Epithelial cell of proximal tubule (primary cell): ENCODE results near the gene DIDO1. TPM values are rescaled to one million over a fixed set of nuclear protein-coding genes. Genes with fewer than 3 reads are reported as not detected.

Source experiments
- DNase-seq: peaks from one replicate; pipeline ENCODE4 v3.0.0-alpha.2; 2011; ENCODE audit warnings: low read depth
- H3K4me3 ChIP-seq: 2 replicates; pipeline ENCODE4 v1.5.1; 2011; ENCODE audit warnings: low read depth, mild to moderate bottlenecking, low read length
- total RNA-seq: library from RNA; depleted of rRNA; stranded (reverse); fragments of >200 nt; gene quantifications from 2 replicates; pipeline ENCODE4 v1.2.3, GENCODE V29; 2015
- TF ChIP-seq, protein P1 (sequence below): conservative IDR thresholded peaks from 2 replicates; pipeline ENCODE4 v1.5.1; 2012; ENCODE audit warnings: low read depth, mild to moderate bottlenecking, low read length

The DIDO1 gene
- total RNA-seq, 1 donor from 2014 or later = 26.9 TPM

DNA sequence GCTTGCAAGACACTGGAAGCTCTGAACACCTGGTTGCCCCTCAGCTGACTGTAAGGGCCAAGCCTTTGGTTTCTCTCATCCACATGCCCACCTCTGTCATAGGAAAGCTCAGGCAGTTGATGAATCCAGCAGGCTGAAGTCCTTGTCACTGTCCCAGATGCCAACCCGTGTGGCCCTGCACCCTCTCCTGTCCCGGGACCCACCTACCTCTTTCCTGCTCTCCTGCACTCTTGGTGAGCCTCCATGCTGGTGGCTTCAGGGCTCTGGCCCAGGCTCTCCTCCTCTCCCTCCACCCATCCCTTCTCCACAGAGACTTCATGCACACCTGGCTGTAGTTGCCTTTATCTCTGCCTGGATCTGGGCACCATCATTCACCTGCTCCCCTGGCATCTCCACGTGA lies 7.7 kb upstream of the DIDO1 start:
- TF ChIP-seq, protein P1, sequence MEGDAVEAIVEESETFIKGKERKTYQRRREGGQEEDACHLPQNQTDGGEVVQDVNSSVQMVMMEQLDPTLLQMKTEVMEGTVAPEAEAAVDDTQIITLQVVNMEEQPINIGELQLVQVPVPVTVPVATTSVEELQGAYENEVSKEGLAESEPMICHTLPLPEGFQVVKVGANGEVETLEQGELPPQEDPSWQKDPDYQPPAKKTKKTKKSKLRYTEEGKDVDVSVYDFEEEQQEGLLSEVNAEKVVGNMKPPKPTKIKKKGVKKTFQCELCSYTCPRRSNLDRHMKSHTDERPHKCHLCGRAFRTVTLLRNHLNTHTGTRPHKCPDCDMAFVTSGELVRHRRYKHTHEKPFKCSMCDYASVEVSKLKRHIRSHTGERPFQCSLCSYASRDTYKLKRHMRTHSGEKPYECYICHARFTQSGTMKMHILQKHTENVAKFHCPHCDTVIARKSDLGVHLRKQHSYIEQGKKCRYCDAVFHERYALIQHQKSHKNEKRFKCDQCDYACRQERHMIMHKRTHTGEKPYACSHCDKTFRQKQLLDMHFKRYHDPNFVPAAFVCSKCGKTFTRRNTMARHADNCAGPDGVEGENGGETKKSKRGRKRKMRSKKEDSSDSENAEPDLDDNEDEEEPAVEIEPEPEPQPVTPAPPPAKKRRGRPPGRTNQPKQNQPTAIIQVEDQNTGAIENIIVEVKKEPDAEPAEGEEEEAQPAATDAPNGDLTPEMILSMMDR = no peak
- H3K4me3 ChIP-seq = no peak overlapping the region
- DNase-seq = no peak

DNA sequence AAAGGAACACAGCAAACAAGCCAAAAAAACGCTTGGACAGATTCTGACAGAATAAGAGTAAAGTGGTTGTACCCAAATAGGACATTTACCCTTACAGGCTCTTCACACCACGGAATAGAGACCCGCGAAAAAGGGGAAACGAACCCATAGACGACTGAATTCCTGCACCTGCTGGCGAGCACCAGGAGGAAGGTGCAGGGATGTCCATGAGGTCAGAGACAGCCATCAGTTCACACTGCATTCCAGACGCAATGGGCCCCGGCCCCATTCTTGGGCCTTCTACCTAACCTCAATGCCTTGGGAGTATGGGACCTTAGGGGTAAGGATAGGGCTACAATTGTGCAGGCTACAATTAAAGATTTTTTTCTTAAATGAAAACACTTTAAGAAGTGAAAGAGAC lies 5.2 kb upstream of the DIDO1 start:
- no peak for DNase-seq
- no peak overlapping the region for H3K4me3 ChIP-seq
- TF ChIP-seq, protein P1 = no peak

DNA sequence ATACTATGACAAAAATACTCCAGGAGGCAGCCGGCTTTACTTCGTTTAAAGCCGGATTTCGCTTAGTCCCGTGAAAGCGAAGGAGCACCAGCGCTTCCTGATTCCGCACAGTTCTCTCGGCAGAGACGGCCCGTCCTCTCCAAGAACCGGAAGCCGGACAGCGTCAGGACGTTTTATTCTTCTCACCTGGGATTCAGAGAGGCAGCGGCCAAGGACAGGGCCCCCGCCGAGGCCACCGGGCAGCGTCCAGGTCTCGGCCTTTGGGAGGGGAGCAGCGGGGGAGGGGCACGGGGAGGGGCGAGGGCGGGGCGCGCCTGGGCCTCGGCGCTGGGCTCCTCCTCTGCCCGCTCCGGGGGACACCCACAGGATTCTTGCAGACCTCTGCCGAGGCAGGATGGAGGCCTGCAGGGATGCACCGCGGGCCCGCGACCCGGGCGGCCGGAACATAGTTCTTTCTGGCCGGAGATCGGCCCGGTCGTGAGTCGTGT lies 2.8 kb upstream of the DIDO1 start:
- TF ChIP-seq, protein P1 = no peak
- no peak for DNase-seq
- H3K4me3 ChIP-seq = peak overlapping the region; percentile 57

DNA sequence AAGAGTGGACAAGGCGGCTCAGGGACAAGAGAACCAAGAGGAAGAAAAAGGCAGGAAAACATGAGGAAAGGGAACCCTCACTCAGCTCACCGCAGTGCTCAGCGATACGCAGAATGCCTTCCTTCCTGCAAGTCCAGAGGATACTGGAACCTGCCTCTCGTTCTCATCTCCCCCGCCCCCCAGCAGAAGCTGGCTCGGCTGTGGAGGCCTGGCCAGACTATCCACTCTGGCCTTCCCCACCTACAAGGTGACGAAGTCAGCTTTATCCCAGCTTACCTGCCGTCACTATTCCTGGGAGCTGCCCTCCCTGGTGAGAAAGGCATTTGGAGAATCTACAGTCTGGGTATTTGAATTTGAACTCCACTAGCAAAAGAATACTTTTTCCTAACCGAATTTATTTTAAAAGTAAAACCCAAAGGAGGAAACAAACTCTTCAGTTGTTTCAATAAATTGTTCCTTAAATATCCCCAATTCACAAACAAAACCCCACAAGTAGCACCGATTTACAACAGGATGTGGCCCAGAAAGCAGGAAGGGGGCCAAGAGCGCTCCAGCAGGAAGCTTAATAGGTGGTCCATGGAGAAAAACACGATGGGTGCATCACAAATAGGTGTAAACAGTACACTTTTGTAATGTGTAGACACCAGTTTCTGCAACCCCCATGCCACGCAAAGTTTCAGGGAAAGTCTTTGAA lies 2.1 kb upstream of the DIDO1 start:
- TF ChIP-seq, protein P1 = no peak
- no peak for DNase-seq
- H3K4me3 ChIP-seq = peak overlapping the region; percentile 57

DNA sequence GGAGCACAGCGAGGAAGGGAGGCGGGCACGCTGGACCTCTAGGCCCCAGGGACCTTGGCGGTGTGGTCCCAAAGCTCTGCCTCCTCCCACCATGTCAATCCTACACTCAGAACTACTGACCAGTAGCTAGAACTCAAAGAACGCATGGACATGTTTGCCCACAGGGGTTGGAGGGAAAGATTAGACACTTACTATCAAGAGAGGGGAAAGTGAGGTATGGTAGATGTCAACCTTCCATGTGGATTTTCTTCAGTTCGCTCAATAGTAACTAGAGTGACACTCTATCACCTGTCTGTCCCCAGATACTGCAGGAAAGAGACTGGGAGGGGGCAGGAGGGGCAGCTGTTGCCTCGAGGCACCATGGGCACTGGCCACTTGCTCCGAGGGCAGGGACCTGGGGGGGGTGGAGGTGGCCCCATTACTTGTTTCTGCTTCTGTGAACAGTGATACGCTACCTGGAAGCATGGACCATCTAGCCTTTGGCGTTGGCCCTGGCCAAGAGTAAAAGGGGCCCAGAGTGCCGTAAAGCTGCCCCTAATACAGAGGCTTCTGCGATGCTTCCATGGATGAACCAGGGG lies 912 bp upstream of the DIDO1 start:
- TF ChIP-seq, protein P1 = no peak
- no peak for DNase-seq
- peak overlapping the region; percentile 92 for H3K4me3 ChIP-seq

DNA sequence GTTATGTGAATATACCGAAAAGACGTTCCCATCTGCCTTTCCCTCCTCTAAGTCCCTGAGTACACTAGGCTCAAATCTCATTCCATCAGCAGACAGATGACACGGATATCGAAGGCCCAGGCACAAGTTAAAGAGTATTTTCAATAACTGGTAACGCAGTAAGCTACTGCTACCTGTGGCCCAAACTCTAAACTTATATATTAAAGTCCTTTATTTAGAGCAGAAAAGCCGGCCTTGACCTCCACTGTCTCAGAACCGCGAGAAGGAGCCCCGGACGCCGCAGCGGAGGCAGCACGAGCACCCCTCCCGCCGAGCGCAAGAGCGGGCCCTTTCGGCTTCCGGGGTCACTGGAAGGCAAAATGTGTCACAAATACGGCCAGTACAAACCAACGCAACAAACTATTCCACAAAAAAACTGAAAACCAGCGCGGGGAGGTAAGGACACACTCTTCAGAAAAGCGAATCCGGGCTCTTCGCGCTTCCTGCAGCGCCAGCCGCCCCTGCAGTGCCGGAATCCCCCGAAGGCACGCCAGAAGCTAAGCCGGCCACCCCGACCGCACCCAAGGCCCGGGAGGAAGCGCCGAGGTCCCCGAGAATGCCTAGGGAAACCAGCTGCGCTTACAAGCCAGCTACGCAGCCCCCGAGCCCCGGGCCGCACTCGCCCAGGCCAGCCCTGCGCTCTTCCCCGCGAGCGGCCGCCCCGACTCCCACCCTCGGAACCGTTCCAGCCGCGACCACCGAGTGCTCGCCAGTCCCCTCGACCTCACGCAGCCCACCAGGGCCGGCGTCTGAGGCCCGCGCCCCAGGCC lies 681 bp downstream of the DIDO1 start:
- H3K4me3 ChIP-seq = peak overlapping the region; percentile 92
- no peak for DNase-seq
- TF ChIP-seq, protein P1 = no peak
